HG02981 (cell line): ENCODE measurements around the gene CHST1.

Source experiments
- ATAC-seq: cut with Tn5 transposase; IDR thresholded peaks from one replicate; pipeline ENCODE4 v1.9.1; 2021; ENCODE audit warnings: mild to moderate bottlenecking, moderate library complexity; ENCODE audit not compliant: unreplicated experiment

Gene CHST1

GRCh38 chr11:45607995-45608394 is 57.4 kb downstream of the CHST1 start:
- no peak for ATAC-seq

- no peak for ATAC-seq
Measured at GRCh38 chr11:45606514-45607281, 58.7 kb downstream of the CHST1 start.

GRCh38 chr11:45605051-45605450 is 60.4 kb downstream of the CHST1 start:
- no peak for ATAC-seq

GRCh38 chr11:45603946-45604682 is 61.3 kb downstream of the CHST1 start:
- ATAC-seq, result no peak

- ATAC-seq, result no peak
Measured at GRCh38 chr11:45599161-45599943, 66.1 kb downstream of the CHST1 start.
